Endodermal cell (in vitro differentiated cells): Measurements from ENCODE around the gene PAX9. TPM values are rescaled to one million over a fixed set of nuclear protein-coding genes. Genes with fewer than 3 reads are reported as not detected.

Source experiments
- DNase-seq: peaks from one replicate; pipeline ENCODE4 v3.0.0-alpha.2; 2017
- H3K27ac ChIP-seq: 2 replicates; pipeline ENCODE4 v1.5.1; 2013; ENCODE audit warnings: mild to moderate bottlenecking, low read depth, low read length, moderate library complexity
- H3K27me3 ChIP-seq: 2 replicates; pipeline ENCODE4 v1.6.1; 2013; ENCODE audit warnings: mild to moderate bottlenecking, low read length, moderate library complexity; ENCODE audit not compliant: insufficient read depth, control insufficient read depth, poor library complexity, severe bottlenecking
- H3K36me3 ChIP-seq: 2 replicates; pipeline ENCODE4 v1.7.0; 2013; ENCODE audit warnings: mild to moderate bottlenecking, low read length, moderate library complexity; ENCODE audit not compliant: control insufficient read depth, insufficient read depth
- H3K4me1 ChIP-seq: one replicate; pipeline ENCODE4 v1.7.0; 2013; ENCODE audit warnings: low read length; ENCODE audit not compliant: control insufficient read depth, insufficient read depth
- H3K4me3 ChIP-seq: 2 replicates; pipeline ENCODE4 v1.5.1; 2013; ENCODE audit warnings: mild to moderate bottlenecking, low read length, moderate library complexity
- H3K9ac ChIP-seq: 2 replicates; pipeline ENCODE4 v1.6.1; 2013; ENCODE audit warnings: mild to moderate bottlenecking, low read length, moderate library complexity; ENCODE audit not compliant: poor library complexity, severe bottlenecking; ENCODE audit errors: extremely low read depth
- H3K9me3 ChIP-seq: 2 replicates; pipeline ENCODE4 v1.6.1; 2013; ENCODE audit warnings: mild to moderate bottlenecking, low read length, moderate library complexity; ENCODE audit not compliant: control insufficient read depth
- H3K27ac Mint-ChIP-seq: 2 replicates; pipeline ENCODE4 v1.8.0; 2020; ENCODE audit warnings: mixed read lengths
- H3K27me3 Mint-ChIP-seq: 2 replicates; pipeline ENCODE4 v1.8.0; 2021; ENCODE audit warnings: mild to moderate bottlenecking, mixed read lengths; ENCODE audit not compliant: insufficient read depth
- H3K36me3 Mint-ChIP-seq: 2 replicates; pipeline ENCODE4 v1.8.0; 2020; ENCODE audit warnings: low read depth, mixed read lengths
- H3K4me1 Mint-ChIP-seq: 2 replicates; pipeline ENCODE4 v1.8.0; 2020; ENCODE audit warnings: mixed read lengths
- H3K4me3 Mint-ChIP-seq: 2 replicates; pipeline ENCODE4 v1.8.0; 2020; ENCODE audit warnings: mild to moderate bottlenecking, moderate library complexity, mixed read lengths
- H3K9me3 Mint-ChIP-seq: 2 replicates; pipeline ENCODE4 v1.8.0; 2020; ENCODE audit warnings: mild to moderate bottlenecking, mixed read lengths
- WGBS, 2 experiments: methylation state at CpG; one replicate each; pipeline versions ENCODE4 v1.1.5 to v1.1.7; 2013; ENCODE audit warnings: missing lambda C conversion rate in 2 of 2, mixed read lengths in 1 of 2; ENCODE audit not compliant: insufficient coverage in 1 of 2, insufficient read length in 1 of 2; 5-methylcytosine and 5-hydroxymethylcytosine counted together
- total RNA-seq, 2 donors: library from RNA; stranded (reverse); fragmentation: NEBNext Ultra II Directional in 1 of 2; extraction: Animal tissue kit (Norgen Biotek cat#: 25700) in 1 of 2; gene quantifications; 2 replicates in 1 of 2; 3 replicates in 1 of 2; pipeline ENCODE4 v1.2.1, GENCODE V29; 2021
- TF ChIP-seq, protein P1 (sequence below): fragments of 200-600 bp; sonication (generic); conservative IDR thresholded peaks from 2 replicates; pipeline ENCODE4 v1.5.0; 2021; ENCODE audit warnings: antibody characterized with exemption, mild to moderate bottlenecking

The PAX9 gene
- total RNA-seq, 2 donors from 2014 or later = 0.22 to 0.35 TPM

GRCh38 chr14:36653413-36653812 lies 8.2 kb upstream of the PAX9 start:
- Histone ChIP-seq H3K4me1 (peaks cover 7% of the 10 kb centered on the region), H3K4me3 (no peak overlapping the region), H3K9me3 (no peaks in the 10 kb centered on the region), H3K27me3 (peaks cover 100% of the 10 kb centered on the region), H3K27ac (no peak overlapping the region), H3K36me3 (no peaks in the 10 kb centered on the region), H3K9ac (no peak overlapping the region)
- H3K9me3 Mint-ChIP-seq = no peaks in the 10 kb centered on the region
- WGBS, 2 experiments = 20 to 64% methylated on average over 1 to 2 of the region's 3 CpGs
- no peak overlapping the region for H3K27ac Mint-ChIP-seq
- no peaks in the 10 kb centered on the region for H3K36me3 Mint-ChIP-seq
- no peak overlapping the region for H3K4me3 Mint-ChIP-seq
- TF ChIP-seq, protein P1, sequence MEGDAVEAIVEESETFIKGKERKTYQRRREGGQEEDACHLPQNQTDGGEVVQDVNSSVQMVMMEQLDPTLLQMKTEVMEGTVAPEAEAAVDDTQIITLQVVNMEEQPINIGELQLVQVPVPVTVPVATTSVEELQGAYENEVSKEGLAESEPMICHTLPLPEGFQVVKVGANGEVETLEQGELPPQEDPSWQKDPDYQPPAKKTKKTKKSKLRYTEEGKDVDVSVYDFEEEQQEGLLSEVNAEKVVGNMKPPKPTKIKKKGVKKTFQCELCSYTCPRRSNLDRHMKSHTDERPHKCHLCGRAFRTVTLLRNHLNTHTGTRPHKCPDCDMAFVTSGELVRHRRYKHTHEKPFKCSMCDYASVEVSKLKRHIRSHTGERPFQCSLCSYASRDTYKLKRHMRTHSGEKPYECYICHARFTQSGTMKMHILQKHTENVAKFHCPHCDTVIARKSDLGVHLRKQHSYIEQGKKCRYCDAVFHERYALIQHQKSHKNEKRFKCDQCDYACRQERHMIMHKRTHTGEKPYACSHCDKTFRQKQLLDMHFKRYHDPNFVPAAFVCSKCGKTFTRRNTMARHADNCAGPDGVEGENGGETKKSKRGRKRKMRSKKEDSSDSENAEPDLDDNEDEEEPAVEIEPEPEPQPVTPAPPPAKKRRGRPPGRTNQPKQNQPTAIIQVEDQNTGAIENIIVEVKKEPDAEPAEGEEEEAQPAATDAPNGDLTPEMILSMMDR = no peak
- DNase-seq = no peak
- H3K4me1 Mint-ChIP-seq = peaks cover 6% of the 10 kb centered on the region
- peaks cover 100% of the 10 kb centered on the region for H3K27me3 Mint-ChIP-seq

GRCh38 chr14:36653962-36654793 lies 7.5 kb upstream of the PAX9 start:
- H3K4me3 Mint-ChIP-seq = peak overlapping the region; percentile 17
- H3K27me3 Mint-ChIP-seq = peaks cover 100% of the 10 kb centered on the region
- no peaks in the 10 kb centered on the region for H3K36me3 Mint-ChIP-seq
- TF ChIP-seq, protein P1 = no peak
- no peaks in the 10 kb centered on the region for H3K36me3 ChIP-seq
- peaks cover 13% of the 10 kb centered on the region for H3K4me1 ChIP-seq
- H3K9me3 Mint-ChIP-seq = no peaks in the 10 kb centered on the region
- peak; percentile 79 for DNase-seq
- H3K4me1 Mint-ChIP-seq = peaks cover 9% of the 10 kb centered on the region
- no peak overlapping the region for H3K27ac Mint-ChIP-seq
- 6 to 8% methylated on average over 17 to 31 of the region's 31 CpGs for WGBS, 2 experiments
- H3K27ac ChIP-seq = no peak overlapping the region
- H3K4me3 ChIP-seq = no peak overlapping the region
- no peaks in the 10 kb centered on the region for H3K9me3 ChIP-seq
- no peak overlapping the region for H3K9ac ChIP-seq
- H3K27me3 ChIP-seq = peaks cover 100% of the 10 kb centered on the region

- peak overlapping the region; percentile 17 for H3K4me3 Mint-ChIP-seq
- WGBS, 2 experiments = 7 to 11% methylated on average over 13 to 34 of the region's 34 CpGs
- TF ChIP-seq, protein P1 = no peak
- Histone ChIP-seq H3K4me1 (peaks cover 14% of the 10 kb centered on the region), H3K9me3 (no peaks in the 10 kb centered on the region), H3K27ac (no peak overlapping the region), H3K27me3 (peaks cover 100% of the 10 kb centered on the region), H3K9ac (no peak overlapping the region), H3K36me3 (no peaks in the 10 kb centered on the region), H3K4me3 (no peak overlapping the region)
- peaks cover 13% of the 10 kb centered on the region for H3K4me1 Mint-ChIP-seq
- DNase-seq = peak; percentile 57
- no peak overlapping the region for H3K27ac Mint-ChIP-seq
- no peaks in the 10 kb centered on the region for H3K36me3 Mint-ChIP-seq
- H3K27me3 Mint-ChIP-seq = peaks cover 100% of the 10 kb centered on the region
- H3K9me3 Mint-ChIP-seq = no peaks in the 10 kb centered on the region
Observed at GRCh38 chr14:36654794-36655381, 6.8 kb upstream of the PAX9 start.
